A549 (cell line): ENCODE results near the gene EFS. TPM values are rescaled to one million over a fixed set of nuclear protein-coding genes. Genes with fewer than 3 reads are reported as not detected.
A peak's percentile ranks its signal among the peaks of the same experiment; 100 is the strongest.

ENCODE experiments used
- ATAC-seq, 2 experiments: fragments of 200-7000 bp in 1 of 2; fragments of >200 bp in 1 of 2; cut with Nextera tagmentation in 1 of 2; cut with Tn5 transposase in 1 of 2; 3 replicates each; pipeline versions ENCODE4 v1.8.0 to v1.9.1; 2018 to 2020; ENCODE audit warnings: mild to moderate bottlenecking in 1 of 2, moderate library complexity in 1 of 2
- CTCF ChIA-PET: fragments of 300-600 bp; sonication (Branson Sonifier 250); formaldehyde crosslinking; extraction: SDS; loops from one replicate; lab custom pipeline; 2021; ENCODE audit warnings: antibody characterized with exemption, inconsistent platforms; lab: Yijun Ruan, JAX
- POLR2A ChIA-PET: fragments of 350-600 bp; formaldehyde crosslinking; extraction: SDS; loops from one replicate; lab custom pipeline; 2021; ENCODE audit warnings: antibody characterized with exemption, inconsistent platforms; lab: Yijun Ruan, JAX
- DNase-seq, 2 experiments: peaks; one replicate each; pipeline versions ENCODE4 v3.0.0 to v3.0.0-alpha.2; 2011 to 2016; ENCODE audit warnings: low read depth in 1 of 2, low spot score in 1 of 2
- FAIRE-seq: peaks from 2 replicates; lab custom pipeline; 2011; peaks lifted over from hg19 to GRCh38; lab: Jason Lieb, UNC
- H3K27ac ChIP-seq, 2 experiments: fragments of >200 bp; sonication (Bioruptor Twin); formaldehyde crosslinking; 3 replicates each; pipeline ENCODE4 v1.5.1; 2016 to 2017
- H3K4me1 ChIP-seq: fragments of >200 bp; sonication (Bioruptor Twin); formaldehyde crosslinking; 3 replicates; pipeline ENCODE4 v1.6.1; 2016
- H3K4me2 ChIP-seq: fragments of >200 bp; sonication (Bioruptor Twin); formaldehyde crosslinking; 3 replicates; pipeline ENCODE4 v1.6.1; 2016
- H3K4me3 ChIP-seq: fragments of >200 bp; sonication (Bioruptor Twin); formaldehyde crosslinking; 3 replicates; pipeline ENCODE4 v1.5.1; 2016
- H3K9me3 ChIP-seq: fragments of >200 bp; sonication (Bioruptor Twin); formaldehyde crosslinking; 3 replicates; pipeline ENCODE4 v1.6.1; 2016
- BCL3 ChIP-seq: fragments of >200 bp; sonication (Bioruptor Twin); formaldehyde crosslinking; IDR thresholded peaks from 3 replicates; pipeline ENCODE4 v1.6.1; 2016
- CEBPB ChIP-seq, 2 experiments: fragments of >200 bp in 1 of 2; sonication (Bioruptor Twin) in 1 of 2; formaldehyde crosslinking in 1 of 2; IDR thresholded peaks; 2 replicates each; pipeline ENCODE4 v1.6.1; 2012 to 2016
- CHD2 ChIP-seq: fragments of 150-350 bp; IDR thresholded peaks from 2 replicates; pipeline ENCODE4 v1.6.1; 2014; ENCODE audit warnings: low read length; ENCODE audit not compliant: partially characterized antibody
- EHMT2 ChIP-seq: fragments of 200-600 bp; sonication (generic); IDR thresholded peaks from 2 replicates; pipeline ENCODE4 v1.6.1; 2016; ENCODE audit warnings: antibody characterized with exemption, low read depth, mild to moderate bottlenecking, moderate library complexity
- FOXS1 ChIP-seq: fragments of 250-450 bp; sonication (Bioruptor Pico); IDR thresholded peaks from 2 replicates; pipeline ENCODE4 v1.5.0; 2020; ENCODE audit warnings: mild to moderate bottlenecking, moderate library complexity
- GATA3 ChIP-seq: IDR thresholded peaks from 2 replicates; pipeline ENCODE4 v1.6.1; 2012; ENCODE audit warnings: borderline replicate concordance
- HDAC2 ChIP-seq: fragments of 200-600 bp; sonication (generic); IDR thresholded peaks from 2 replicates; pipeline ENCODE4 v1.6.1; 2016
- HEYL ChIP-seq: fragments of 250-450 bp; sonication (Bioruptor Pico); IDR thresholded peaks from 2 replicates; pipeline ENCODE4 v1.8.0; 2021; ENCODE audit warnings: mild to moderate bottlenecking, moderate library complexity
- JUNB ChIP-seq: fragments of >200 bp; sonication (Bioruptor Twin); formaldehyde crosslinking; IDR thresholded peaks from 2 replicates; pipeline ENCODE4 v1.6.1; 2016
- KDM5A ChIP-seq: fragments of 200-600 bp; sonication (generic); IDR thresholded peaks from 2 replicates; pipeline ENCODE4 v1.6.1; 2016; ENCODE audit warnings: antibody characterized with exemption, mild to moderate bottlenecking
- MAZ ChIP-seq: fragments of 150-350 bp; IDR thresholded peaks from 2 replicates; pipeline ENCODE4 v1.6.1; 2014; ENCODE audit warnings: antibody characterized with exemption, low read depth, low read length, borderline replicate concordance
- RAD21 ChIP-seq, 2 experiments: fragments of >200 bp in 1 of 2; sonication (Bioruptor Twin) in 1 of 2; formaldehyde crosslinking in 1 of 2; IDR thresholded peaks in 1 of 2; conservative IDR thresholded peaks in 1 of 2; 2 replicates in 1 of 2; 3 replicates in 1 of 2; pipeline ENCODE4 v1.6.1; 2012 to 2018; ENCODE audit warnings: inconsistent platforms in 1 of 2
- RNF2 ChIP-seq: fragments of 200-600 bp; sonication (generic); IDR thresholded peaks from 2 replicates; pipeline ENCODE4 v1.6.1; 2016; ENCODE audit warnings: low read depth, mild to moderate bottlenecking, antibody characterized with exemption, moderate library complexity, borderline replicate concordance
- SREBF2 ChIP-seq: fragments of 450-650 bp; IDR thresholded peaks from 2 replicates; pipeline ENCODE4 v1.6.1; 2014; ENCODE audit warnings: mild to moderate bottlenecking, moderate library complexity
- ZC3H11A ChIP-seq: fragments of 450-650 bp; IDR thresholded peaks from 2 replicates; pipeline ENCODE4 v1.6.1; 2014; ENCODE audit warnings: antibody characterized with exemption, mild to moderate bottlenecking
- ZFP36 ChIP-seq: fragments of 450-650 bp; IDR thresholded peaks from 2 replicates; pipeline ENCODE4 v1.6.1; 2014; ENCODE audit warnings: borderline replicate concordance; ENCODE audit not compliant: partially characterized antibody
- ZSCAN20 ChIP-seq: fragments of 250-450 bp; sonication (Bioruptor Pico); IDR thresholded peaks from 2 replicates; pipeline ENCODE4 v1.8.0; 2022; ENCODE audit warnings: mild to moderate bottlenecking, moderate library complexity
- WGBS: methylation state at CpG from one replicate; pipeline ENCODE4 v1.1.6; 2017; ENCODE audit errors: missing lambda C conversion rate; 5-methylcytosine and 5-hydroxymethylcytosine counted together
- polyA plus RNA-seq, 4 experiments: library from polyadenylated mRNA; depleted of rRNA in 3 of 4; stranded (reverse); fragments of >200 nt; fragmentation: RNase III in 1 of 4; extraction: RNeasy Plus Mini Kit Qiagen cat#74134 plus additional on column Dnase treatment in 1 of 4; gene quantifications; 2 replicates in 3 of 4; 3 replicates in 1 of 4; pipeline ENCODE4 v1.2.3, GENCODE V29; 2011 to 2017
- TF ChIP-seq, protein P1 (sequence below): fragments of 250-450 bp; sonication (Bioruptor Pico); IDR thresholded peaks from 2 replicates; pipeline ENCODE4 v1.5.0; 2020; ENCODE audit warnings: low read depth, mild to moderate bottlenecking, moderate library complexity

The EFS gene
- polyA plus RNA-seq, 2 of the 4 experiments (the other 2 are of a cell fraction): not detected

DNA sequence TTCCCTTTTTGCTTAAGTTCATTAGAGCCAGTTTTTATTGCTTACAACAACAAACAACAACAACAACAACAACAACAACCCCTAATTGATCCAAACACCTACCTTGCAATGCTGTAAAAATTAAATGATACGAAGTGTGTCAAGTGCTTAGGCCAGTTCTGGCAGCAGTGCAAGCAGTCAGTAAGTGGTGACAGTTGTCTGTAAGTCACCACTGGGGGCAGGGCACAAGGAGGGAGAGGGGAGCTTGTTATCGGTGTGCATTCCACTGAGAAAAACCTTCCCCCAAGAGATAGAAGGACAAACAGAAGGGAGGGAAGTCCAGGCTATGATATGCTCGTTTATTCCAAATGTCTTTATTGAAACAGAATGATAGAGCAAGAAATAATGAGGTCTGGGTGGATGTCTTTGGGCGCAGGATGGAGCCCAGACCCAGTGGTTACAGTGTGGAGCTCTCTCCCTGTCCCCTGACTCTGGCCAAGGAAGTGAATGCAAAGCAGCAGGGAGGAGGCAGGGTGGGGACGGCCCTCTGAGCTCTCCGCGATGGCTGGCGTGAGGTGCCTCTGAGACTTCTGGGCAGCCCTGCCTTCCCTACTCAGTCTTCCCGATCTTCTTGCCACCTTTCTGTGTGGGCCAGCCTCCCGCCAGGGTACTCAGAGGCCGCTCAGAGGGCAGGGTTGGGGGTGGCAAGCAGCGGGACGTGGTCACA lies 18.8 kb downstream of the EFS start:
- ChIA-PET CTCF (interaction anchor here (1.2 to 5.0 kb wide), 6 partner anchors 13 to 82 kb away, joined by 3 to 20 read pairs (median 4); no protein-coding TSS in a partner anchor), POLR2A (interaction anchor here (2.2 kb wide), 1 partner anchor 25 kb away, joined by 7 read pairs; the partner anchor contains the start of gene PABPN1)
- ATAC-seq (peak in 1 of 2 experiments; percentile 46; a peak in 2 of 6 replicates), FAIRE-seq (no peak), DNase-seq (no peak)
- TF ChIP-seq EHMT2 (no peak), CHD2 (no peak), HDAC2 (no peak), ZFP36 (no peak), FOXS1 (CRISPR knock-in tag) (no peak), BCL3 (no peak), CEBPB (IDR thresholded peaks at IDR 0.05) (no peak), ZC3H11A (no peak), HEYL (CRISPR knock-in tag) (no peak), KDM5A (no peak), ZSCAN20 (CRISPR knock-in tag) (no peak), GATA3 (no peak), RNF2 (no peak), RAD21 (conservative IDR thresholded peaks at IDR 0.05 in 1 of 2, IDR thresholded peaks at IDR 0.05 in 1 of 2) (no peak), MAZ (no peak)
- TF ChIP-seq, protein P1, sequence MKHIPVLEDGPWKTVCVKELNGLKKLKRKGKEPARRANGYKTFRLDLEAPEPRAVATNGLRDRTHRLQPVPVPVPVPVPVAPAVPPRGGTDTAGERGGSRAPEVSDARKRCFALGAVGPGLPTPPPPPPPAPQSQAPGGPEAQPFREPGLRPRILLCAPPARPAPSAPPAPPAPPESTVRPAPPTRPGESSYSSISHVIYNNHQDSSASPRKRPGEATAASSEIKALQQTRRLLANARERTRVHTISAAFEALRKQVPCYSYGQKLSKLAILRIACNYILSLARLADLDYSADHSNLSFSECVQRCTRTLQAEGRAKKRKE (CRISPR knock-in tag): no peak
- H3K9me3 ChIP-seq: peaks cover 8% of the 10 kb centered on the region; the same call in 1 of the 3 replicates
- H3K4me1 ChIP-seq: no peaks in the 10 kb centered on the region
- H3K27ac ChIP-seq: no peak overlapping the region
- H3K4me2 ChIP-seq: no peak overlapping the region
- H3K4me3 ChIP-seq: no peak overlapping the region
- WGBS: 62% methylated on average over 9 of the region's 13 CpGs

DNA sequence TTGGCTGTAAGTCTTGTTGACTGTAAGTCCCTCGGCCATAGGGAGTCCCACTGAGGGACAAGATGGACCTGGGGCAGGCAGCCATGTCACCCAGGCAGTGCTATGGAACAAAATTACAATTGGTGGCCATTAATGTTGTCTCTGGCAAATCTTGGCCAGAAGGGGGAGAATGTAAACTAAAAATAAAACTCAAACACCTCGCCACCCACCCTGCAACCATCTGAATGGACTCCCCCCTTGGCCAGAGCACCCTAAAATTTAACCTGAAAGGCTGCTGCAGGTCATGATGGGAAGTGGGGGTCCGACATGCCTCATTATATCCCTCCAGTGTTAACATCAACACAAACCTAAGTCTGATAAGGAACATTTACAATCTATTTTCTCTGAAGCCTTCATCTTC lies 20.5 kb downstream of the EFS start:
- 18% methylated on average over 3 of the region's 3 CpGs for WGBS
- ATAC-seq: 0 out of 6 replicates have a peak, but pooled peaks of 1 of the 2 experiments have one; percentile 36
- POLR2A ChIA-PET: no interaction called here
- H3K4me2 ChIP-seq: no peak overlapping the region
- FAIRE-seq: no peak
- no peak overlapping the region for H3K27ac ChIP-seq
- TF ChIP-seq ZC3H11A (no peak), SREBF2 (no peak), JUNB (no peak), FOXS1 (CRISPR knock-in tag) (no peak)
- H3K4me1 ChIP-seq: no peaks in the 10 kb centered on the region
- CTCF ChIA-PET: interaction anchor here (1.0 to 5.0 kb wide), 4 partner anchors 16 to 35 kb away, joined by 3 to 20 read pairs (median 6); no protein-coding TSS in a partner anchor
- H3K9me3 ChIP-seq: peaks cover 24% of the 10 kb centered on the region
- DNase-seq: no peak
- no peak overlapping the region for H3K4me3 ChIP-seq

GRCh38 chr14:23339506-23340268 lies 25.3 kb downstream of the EFS start:
- Histone ChIP-seq H3K27ac (no peak overlapping the region), H3K4me3 (no peak overlapping the region), H3K4me1 (no peaks in the 10 kb centered on the region), H3K4me2 (no peak overlapping the region), H3K9me3 (peaks cover 36% of the 10 kb centered on the region)
- CTCF ChIA-PET: interaction anchor here (1.3 to 14.7 kb wide), 2 partner anchors 11 to 39 kb away, joined by 3 to 186 read pairs; partner anchors contain the start of gene CMTM5
- ATAC-seq: no peak
- TF ChIP-seq ZFP36 (peak; percentile 65), ZC3H11A (no peak)
- 3% methylated on average over 1 of the region's 1 CpG for WGBS
- POLR2A ChIA-PET: no interaction called here
- no peak for DNase-seq
- FAIRE-seq: no peak
